HG03108 (cell line): ENCODE results near the gene YTHDF1.
"Not testable (repeated sequence)": the region's sequence is repeated elsewhere in the genome, so short reads cannot be mapped to it uniquely, and the experiment has no call there.

ENCODE experiments used
- ATAC-seq: cut with Tn5 transposase; IDR thresholded peaks from one replicate; pipeline ENCODE4 v1.9.1; 2021; ENCODE audit warnings: moderate library complexity; ENCODE audit not compliant: unreplicated experiment

Gene YTHDF1

DNA sequence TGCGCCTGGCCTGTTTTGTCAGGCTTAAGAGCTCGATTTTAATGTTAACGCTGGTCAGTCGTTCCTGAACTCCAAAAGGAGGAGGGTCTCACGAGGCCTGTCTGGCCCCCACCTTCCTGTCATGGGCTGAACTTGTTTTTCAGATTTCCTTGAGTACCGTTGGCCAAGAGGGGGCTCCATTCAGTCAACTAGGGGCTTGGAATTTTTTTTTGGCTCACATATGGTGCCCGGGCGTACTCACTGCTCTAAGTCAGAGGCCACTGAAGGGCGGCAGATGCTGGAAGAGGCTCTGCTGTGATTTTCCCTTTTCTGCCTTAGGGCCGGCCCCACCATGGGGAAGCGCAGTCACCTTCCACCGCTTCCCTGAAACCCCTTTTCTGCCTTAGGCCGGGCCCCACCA is 12.9 kb upstream of the YTHDF1 start:
- ATAC-seq: no peak

DNA sequence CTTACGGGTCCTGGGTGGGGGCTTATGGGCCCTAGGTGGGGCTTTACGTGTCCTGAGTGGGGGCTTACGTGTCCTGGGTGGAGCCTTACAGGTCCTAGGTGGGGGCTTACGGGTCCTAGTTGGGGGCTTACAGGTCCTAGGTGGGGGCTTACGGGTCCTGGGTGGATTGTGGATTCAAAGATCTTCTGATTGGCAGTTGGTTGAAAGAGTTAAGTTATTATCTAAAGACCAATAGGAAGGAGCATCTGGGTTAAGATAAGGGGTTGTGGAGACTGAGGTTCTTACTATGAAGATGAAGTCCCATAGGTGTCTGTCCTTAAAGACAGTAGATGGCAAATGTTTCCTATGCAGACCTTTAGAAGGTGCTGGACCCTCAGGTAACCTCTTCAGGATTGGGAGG is 11.3 kb upstream of the YTHDF1 start:
- no peak for ATAC-seq

GRCh38 chr20:63226042-63226943 is 10.4 kb upstream of the YTHDF1 start:
- ATAC-seq: no peak

DNA sequence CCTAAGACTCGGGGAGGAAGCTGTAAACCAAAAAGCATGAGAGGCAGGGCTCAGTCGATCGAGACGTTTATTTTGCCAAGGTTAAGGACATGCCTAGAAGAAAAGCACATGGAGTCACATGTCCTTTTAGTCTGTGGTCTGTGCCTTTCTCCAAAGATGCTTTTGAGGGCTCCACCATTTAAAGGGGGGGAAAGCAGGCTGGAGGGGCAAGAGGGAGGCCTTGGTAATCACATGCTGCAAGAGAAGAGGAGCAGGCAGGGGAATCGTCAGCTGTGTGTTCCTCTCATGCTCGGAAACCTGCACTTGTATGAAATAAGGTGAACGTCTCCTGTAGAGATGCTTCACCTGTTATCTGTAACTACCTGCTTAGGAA is 9.1 kb upstream of the YTHDF1 start:
- ATAC-seq: no peak

DNA sequence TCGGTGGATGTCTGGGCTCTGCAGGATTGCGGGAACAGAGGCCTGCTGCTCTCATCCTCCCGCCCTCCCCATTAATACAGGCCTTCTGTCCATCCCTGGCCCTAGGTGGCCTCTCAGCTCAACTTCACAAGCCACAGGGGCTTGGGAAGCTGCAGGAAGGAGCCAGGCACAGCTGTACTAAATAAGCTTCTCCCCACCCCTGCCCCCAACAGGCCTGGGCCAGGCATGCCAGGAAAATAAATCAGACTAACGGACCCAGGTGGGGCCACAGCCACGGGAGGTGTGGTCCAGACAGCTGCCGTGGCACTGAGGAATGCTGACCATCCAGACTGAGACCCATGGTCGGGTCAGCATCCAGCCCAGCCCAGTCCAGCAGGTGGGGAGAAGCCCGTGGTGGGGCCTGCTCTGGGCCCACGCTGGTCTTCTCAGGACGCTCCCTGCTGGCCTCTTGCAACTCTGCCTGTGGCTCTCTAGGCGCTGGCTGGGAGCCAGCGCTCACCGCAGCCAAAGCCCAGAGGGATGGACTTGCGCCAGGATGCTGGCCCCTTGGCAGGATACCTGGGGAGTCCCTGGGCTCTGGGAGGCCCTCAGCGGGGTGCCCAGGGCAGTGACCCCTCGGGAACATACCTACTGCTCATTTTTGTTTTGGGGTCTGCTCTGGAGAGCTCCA is 8.6 kb upstream of the YTHDF1 start:
- no peak for ATAC-seq

DNA sequence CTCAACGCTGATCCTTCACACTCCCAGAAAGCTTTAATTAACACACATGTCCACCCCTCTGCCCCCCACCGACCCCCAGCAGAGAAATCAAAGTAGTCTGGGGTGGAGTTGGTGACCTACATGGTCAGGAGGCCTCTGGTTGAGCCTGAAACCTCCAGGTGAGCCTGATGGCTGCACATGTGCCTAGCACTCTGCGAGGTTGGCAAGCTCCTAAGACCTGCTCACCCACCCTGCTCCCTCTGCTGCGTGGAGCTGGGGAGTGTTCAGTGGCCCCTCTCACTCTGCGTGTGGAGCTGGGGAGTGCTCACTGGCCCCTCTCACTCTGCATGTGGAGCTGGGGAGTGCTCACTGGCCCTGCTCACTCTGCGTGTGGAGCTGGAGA is 7.9 kb upstream of the YTHDF1 start:
- no peak for ATAC-seq

GRCh38 chr20:63223121-63223825 is 7.3 kb upstream of the YTHDF1 start:
- no peak for ATAC-seq

DNA sequence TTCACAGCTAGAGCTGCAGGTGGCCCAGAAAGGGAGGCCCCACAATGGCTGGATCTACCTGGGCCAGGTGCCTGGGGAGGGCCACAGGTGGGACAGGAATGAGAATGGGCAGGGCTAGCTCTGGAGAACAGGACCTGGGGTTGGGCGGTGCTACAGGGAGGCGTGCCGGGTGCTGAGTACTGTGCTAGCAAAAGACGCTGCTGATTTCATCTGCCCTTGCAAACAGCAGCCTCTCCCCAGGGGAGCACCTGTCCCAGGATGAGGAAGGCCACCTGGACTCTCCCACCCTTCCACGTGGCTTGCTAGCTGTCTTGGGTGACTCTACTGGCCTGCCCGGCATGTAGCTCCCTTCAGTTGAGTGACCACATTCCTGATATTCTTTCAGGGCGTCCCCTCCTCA is 6.6 kb upstream of the YTHDF1 start:
- no peak for ATAC-seq

GRCh38 chr20:63221400-63222053 is 5.6 kb upstream of the YTHDF1 start:
- ATAC-seq: not testable (repeated sequence)

DNA sequence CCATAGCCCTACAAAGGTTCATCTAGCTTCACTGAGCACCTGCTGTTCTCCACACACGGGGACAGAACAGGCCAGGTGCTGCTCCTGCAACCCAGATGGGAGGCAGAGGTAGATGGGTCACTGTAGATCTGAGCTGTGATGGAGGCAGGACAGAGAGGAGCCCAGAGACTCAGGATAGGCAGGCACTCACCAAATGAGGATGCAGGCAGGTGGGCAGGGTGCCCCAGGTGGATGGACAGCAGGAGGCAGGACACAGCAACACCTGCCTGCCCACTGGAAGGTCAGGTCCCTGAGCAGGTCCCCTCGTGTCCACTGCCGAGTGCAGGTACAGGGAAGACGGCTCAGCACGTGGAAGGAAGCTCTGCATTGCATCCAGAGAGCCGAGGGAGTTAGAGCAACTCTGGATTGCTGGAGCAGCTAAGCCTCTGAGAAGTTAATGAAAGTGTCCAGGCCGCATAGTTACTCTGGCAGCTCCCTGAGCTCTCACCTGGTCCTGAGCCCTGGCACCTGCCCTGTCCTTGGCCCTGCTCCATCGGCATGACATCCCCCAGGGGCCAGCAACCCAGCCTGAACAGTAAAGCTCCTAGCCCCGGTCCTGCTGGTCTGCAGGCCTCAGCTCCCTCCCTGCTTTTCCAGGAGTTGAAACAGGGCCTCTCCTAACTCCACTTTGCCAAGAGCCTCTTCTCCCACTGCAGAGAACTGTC is 4.9 kb upstream of the YTHDF1 start:
- ATAC-seq: no peak

DNA sequence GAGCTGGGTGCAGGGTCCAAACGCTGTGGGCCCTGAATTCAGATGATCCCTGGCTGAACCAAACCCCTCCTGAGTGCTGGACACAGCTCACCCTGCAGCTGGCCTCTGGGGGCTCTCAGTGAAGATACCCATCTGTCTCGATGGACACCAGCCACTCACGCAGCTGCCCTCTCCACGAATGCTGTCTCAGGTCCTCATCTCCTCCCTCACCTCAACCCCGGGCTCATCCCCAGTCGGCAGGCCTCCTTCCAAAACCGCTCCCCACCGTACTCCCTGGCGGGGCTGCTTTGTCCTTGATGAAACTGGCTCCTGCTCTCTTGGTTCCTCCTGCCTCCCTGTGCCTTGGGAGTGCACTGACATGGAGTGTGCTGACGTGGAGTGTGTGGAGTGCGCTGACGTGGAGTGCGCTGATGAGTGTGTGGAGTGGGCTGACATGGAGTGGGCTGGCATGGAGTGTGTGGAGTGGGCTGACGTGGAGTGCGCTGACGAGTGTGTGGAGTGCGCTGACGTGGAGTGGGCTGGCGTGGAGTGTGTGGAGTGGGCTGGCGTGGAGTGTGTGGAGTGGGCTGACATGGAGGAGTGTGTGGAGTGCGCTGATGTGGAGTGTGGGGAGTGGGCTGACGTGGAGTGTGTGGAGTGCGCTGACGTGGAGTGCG is 4.1 kb upstream of the YTHDF1 start:
- ATAC-seq: no peak

DNA sequence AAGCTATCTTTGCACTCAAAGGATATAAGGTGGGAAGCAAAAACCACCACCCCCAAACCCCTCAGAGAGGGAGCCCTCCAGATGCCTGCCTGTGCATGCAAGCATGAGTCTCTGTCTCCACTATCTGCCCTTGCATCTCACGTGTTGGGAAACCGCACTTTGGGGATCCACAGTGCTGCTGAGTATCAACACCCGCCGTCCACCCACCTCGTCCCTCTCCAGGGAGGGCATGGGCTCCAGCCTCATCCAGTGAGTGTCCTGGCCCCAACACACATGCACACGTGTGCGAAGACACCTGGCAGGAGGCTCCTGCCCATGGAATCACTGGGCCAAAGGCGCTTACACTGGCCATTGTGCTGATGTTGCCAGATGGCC is 3.5 kb upstream of the YTHDF1 start:
- ATAC-seq: no peak

GRCh38 chr20:63218701-63219446 is 2.9 kb upstream of the YTHDF1 start:
- no peak for ATAC-seq

DNA sequence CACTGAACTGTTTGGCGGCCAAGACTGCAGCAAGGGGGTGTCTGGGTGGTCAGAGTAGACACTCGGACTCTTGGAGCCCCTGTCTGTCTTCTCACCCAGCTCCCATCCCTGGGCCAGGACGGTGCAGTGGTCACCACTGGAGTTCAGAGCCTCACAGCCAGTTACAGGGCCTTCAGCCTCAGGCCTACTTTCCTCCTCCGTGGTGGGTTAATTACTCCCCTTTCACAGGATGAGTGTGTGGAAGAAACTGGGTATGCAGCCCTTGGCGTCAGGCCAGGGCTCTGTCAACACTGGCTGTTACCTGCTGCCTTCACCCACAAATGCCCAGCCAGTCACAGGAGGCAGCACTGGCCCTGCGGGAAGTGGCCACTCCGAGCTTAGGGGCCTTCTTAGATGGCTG is 1.8 kb upstream of the YTHDF1 start:
- ATAC-seq: no peak

- no peak for ATAC-seq
Measured at GRCh38 chr20:63216849-63217471, 1.0 kb upstream of the YTHDF1 start.

DNA sequence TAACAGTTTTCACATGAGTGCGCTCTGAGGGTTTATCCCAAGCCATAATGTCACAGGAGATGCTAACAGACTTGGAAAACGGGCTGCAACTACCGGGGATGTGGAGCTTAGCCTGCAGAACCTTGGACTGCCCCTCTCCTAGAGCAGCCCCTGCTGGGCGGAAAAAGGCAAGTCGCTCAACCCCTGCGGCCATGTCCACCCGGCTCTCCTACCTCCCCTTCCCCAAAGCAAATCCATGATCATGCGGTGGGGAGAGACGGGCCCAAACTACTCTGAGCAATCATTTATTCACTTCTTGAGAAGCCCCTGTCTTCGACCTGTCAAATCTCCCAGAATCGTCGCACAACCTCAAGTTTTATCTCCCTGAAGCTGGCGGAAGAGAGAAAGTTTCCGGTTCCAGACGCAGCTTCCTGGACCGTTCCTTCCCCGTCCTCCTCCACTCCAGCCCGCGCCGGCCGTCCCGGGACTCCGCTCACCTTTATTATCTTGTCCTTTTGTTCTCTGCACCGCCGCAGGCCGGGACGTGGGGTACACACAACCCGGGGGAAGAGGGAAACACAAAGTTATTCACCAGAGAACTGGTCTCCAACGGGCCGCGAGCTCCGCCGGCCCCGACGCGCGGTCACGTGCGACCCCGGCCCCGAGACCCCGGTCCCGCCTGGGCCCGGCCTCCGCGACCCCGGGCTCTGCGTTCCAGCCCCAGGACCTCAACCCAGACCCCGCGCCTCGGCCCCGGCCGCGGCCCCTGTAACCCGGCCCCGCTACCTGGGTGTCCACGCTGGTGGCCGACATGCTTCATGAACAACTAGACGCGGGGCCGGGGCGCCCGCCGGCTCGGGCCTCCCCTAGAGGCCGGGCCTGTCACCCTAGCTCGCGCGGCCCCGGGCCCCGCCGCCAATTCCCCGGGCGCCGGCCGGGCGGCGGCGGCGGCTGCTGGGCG is 560 bp downstream of the YTHDF1 start:
- peak; percentile 5 for ATAC-seq

GRCh38 chr20:63214514-63214913 is 1.4 kb downstream of the YTHDF1 start:
- ATAC-seq: no peak

DNA sequence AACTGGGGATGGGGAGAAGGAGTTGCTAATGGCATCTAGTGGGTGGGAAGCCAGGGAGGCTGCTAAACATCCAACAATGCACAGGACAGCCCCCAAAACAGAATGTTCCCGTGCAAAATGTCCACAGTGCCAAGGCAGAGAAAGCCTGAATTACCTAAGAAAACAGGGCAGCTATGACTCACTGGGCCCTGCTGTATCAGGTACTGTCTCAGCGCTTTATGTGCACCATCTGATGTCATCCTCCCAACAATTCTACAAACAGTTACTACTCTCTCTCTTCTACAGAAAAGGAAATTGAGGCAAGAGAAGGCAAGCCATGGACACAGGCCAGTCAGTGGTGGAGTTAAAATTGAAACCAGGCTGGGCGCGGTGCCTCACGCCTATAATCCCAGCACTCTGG is 3.1 kb downstream of the YTHDF1 start:
- no peak for ATAC-seq
